Measurements from ENCODE around the gene CEBPZ. TPM values are rescaled to one million over a fixed set of nuclear protein-coding genes. Genes with fewer than 3 reads are reported as not detected.

CEBPZ gene
- total RNA-seq, 2 experiments from 2014 or later = 69.2 to 78.6 TPM

- ChIA-PET POLR2A (interaction anchor here (0.7 to 2.0 kb wide), 3 partner anchors 9 to 90 kb away, joined by 3 to 5 read pairs (median 3); no protein-coding TSS in a partner anchor), CTCF (interaction anchor here (0.6 to 1.4 kb wide), 2 partner anchors 20 to 55 kb away, joined by 3 to 6 read pairs; no protein-coding TSS in a partner anchor)
- Mint-ChIP-seq H3K4me1 (ENCODE audit: low read depth) (peaks cover 58% of the 10 kb centered on the region), H3K4me3 (no peak overlapping the region), H3K27ac (peak overlapping the region; percentile 77), H3K9me3 (no peaks in the 10 kb centered on the region), H3K36me3 (ENCODE audit: low read depth) (peaks cover 62% of the 10 kb centered on the region), H3K27me3 (no peaks in the 10 kb centered on the region)
- intact Hi-C loops (cut with micrococcal nuclease) = no loop called here
- ATAC-seq (no peak), DNase-seq (no peak)
- TF ChIP-seq CTCF (IDR thresholded peaks at IDR 0.05) = no peak
Measured at GRCh38 chr2:37223131-37223530, 8.3 kb downstream of the CEBPZ start.

GRCh38 chr2:37219046-37219445 lies 12.3 kb downstream of the CEBPZ start:
- peaks cover 29% of the 10 kb centered on the region for H3K4me1 Mint-ChIP-seq (ENCODE audit: low read depth)
- no peak overlapping the region for H3K27ac Mint-ChIP-seq
- ChIA-PET CTCF (interaction anchor here (0.9 to 1.0 kb wide), 2 partner anchors 9 to 103 kb away, joined by 3 read pairs; no protein-coding TSS in a partner anchor), POLR2A (interaction anchor here (0.6 to 1.2 kb wide), 2 partner anchors 30 to 291 kb away, joined by 3 read pairs; no protein-coding TSS in a partner anchor)
- H3K4me3 Mint-ChIP-seq = no peak overlapping the region
- no peak for ATAC-seq
- intact Hi-C loops (cut with micrococcal nuclease) = no loop called here
- H3K9me3 Mint-ChIP-seq = no peaks in the 10 kb centered on the region
- TF ChIP-seq CTCF (IDR thresholded peaks at IDR 0.05) = no peak
- DNase-seq = no peak
- no peaks in the 10 kb centered on the region for H3K27me3 Mint-ChIP-seq
- peaks cover 59% of the 10 kb centered on the region for H3K36me3 Mint-ChIP-seq (ENCODE audit: low read depth)

GRCh38 chr2:37215250-37215649 lies 16.1 kb downstream of the CEBPZ start:
- H3K4me1 Mint-ChIP-seq (ENCODE audit: low read depth) = peaks cover 5% of the 10 kb centered on the region
- H3K27me3 Mint-ChIP-seq = no peaks in the 10 kb centered on the region
- intact Hi-C loops (cut with micrococcal nuclease) = no loop called here
- no peak for DNase-seq
- no peak for TF ChIP-seq CTCF (IDR thresholded peaks at IDR 0.05)
- no peak for ATAC-seq
- ChIA-PET POLR2A (interaction anchor here (0.9 kb wide), 1 partner anchor 153 kb away, joined by 4 read pairs; no protein-coding TSS in a partner anchor), CTCF (no interaction called here)
- peak overlapping the region; percentile 58 for H3K27ac Mint-ChIP-seq
- H3K36me3 Mint-ChIP-seq (ENCODE audit: low read depth) = peaks cover 50% of the 10 kb centered on the region
- peaks cover 3% of the 10 kb centered on the region for H3K9me3 Mint-ChIP-seq
- H3K4me3 Mint-ChIP-seq = no peak overlapping the region

GRCh38 chr2:37211939-37212338 lies 19.5 kb downstream of the CEBPZ start:
- no peak for DNase-seq
- H3K27ac Mint-ChIP-seq = peak overlapping the region; percentile 8

More at GRCh38 chr2:37211939-37212338, 19.5 kb downstream of the CEBPZ start:
- Mint-ChIP-seq H3K4me1 (ENCODE audit: low read depth) (peaks cover 15% of the 10 kb centered on the region), H3K9me3 (peaks cover 28% of the 10 kb centered on the region), H3K27me3 (no peaks in the 10 kb centered on the region), H3K36me3 (ENCODE audit: low read depth) (peaks cover 73% of the 10 kb centered on the region), H3K4me3 (no peak overlapping the region)
- no peak for ATAC-seq
- intact Hi-C loops (cut with micrococcal nuclease) = no loop called here
- ChIA-PET CTCF (interaction anchor here (1.2 to 1.3 kb wide), 2 partner anchors 9 to 10 kb away, joined by 4 read pairs; no protein-coding TSS in a partner anchor), POLR2A (interaction anchor here (1.4 to 1.5 kb wide), 2 partner anchors 12 to 20 kb away, joined by 5 read pairs; no protein-coding TSS in a partner anchor)
- TF ChIP-seq CTCF (IDR thresholded peaks at IDR 0.05) = no peak

Data from activated CD8-positive, alpha-beta T cell treated with anti-CD3 and anti-CD28 coated beads for 36 hours (primary cell).